ENCODE results near the gene DOCK7.
"Not testable (repeated sequence)": the region's sequence is repeated elsewhere in the genome, so short reads cannot be mapped to it uniquely, and the experiment has no call there.

DOCK7 gene

DNA sequence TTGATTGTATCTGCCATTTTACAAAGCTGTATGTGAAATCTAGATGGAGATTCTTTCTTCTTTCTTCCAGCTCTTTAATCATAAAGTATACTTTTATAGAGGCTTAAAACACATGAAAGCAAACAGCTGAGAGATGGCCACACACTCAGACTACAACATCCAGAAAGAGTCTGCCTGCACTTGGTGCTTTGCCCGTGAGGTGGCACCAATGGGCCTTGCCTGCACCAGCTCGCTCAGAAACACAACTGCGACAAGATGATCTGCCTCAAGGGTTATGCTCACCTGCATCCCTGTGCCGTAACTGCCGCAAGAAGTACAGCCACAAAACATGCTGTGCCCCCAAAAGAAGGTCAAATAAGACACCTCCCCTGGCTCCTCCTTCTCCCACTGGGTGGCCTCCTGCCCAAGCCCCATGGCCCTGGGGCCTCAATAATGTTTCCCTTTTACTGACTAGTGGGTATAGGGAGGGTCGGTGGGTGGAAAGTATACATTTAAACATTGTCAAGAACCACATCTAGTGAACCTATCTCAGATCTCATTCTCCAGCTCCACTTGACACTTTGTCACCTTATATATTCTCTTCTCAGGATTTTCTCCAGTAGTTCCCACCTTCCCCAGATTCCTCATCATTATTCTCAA lies 157.6 kb downstream of the DOCK7 start:
- DNase-seq (ENCODE audit: low read depth): no peak

DNA sequence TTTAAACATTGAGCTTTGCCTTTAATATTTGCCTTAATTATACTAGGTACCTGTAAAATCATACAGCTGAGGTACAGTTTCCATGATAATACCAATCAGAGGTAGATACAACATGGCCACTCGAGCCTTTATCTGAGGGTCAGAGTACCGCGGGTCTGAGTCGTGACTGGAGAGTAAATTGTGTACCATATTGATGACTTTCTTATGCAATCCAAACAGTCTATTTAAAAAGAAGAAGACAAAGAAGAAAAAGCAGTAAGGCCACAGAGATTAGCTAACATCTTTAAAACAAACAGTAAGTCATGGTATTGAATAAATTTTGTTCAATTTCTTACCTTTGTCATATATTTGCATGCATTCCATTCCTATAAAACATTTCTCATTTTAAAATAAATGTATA lies 159.0 kb downstream of the DOCK7 start:
- DNase-seq (ENCODE audit: low read depth): no peak

DNA sequence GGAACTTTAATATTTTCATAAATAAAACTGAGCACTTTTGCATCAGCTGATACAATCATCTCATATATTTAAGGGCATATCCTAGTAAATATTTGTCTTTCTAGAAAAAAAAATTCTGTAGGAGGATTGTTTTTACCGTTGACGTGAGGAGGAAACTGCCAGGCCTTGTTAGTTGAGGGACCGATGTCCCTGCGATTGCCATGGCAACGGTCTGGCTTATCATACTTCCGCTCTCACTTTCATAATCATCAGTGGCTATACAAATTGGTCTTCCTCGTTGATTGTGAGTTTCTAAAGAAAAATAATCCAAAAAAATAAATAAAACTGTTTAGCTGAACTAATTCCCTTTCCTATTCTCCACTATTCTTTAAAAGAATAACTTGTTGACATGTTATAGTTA lies 160.2 kb downstream of the DOCK7 start:
- no peak for DNase-seq (ENCODE audit: low read depth)

DNA sequence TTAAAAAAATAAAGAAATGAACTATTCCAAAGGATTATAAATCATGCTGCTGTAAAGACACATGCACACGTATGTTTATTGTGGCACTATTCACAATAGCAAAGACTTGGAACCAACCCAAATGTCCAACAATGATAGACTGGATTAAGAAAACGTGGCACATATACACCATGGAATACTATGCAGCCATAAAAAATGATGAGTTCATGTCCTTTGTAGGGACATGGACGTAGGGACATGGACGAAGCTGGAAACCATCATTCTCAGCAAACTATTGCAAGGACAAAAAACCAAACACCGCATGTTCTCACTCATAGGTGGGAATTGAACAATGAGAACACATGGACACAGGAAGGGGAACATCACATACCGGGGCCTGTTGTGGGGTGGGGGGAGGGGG lies 160.8 kb downstream of the DOCK7 start:
- not testable (repeated sequence) for DNase-seq (ENCODE audit: low read depth)

DNA sequence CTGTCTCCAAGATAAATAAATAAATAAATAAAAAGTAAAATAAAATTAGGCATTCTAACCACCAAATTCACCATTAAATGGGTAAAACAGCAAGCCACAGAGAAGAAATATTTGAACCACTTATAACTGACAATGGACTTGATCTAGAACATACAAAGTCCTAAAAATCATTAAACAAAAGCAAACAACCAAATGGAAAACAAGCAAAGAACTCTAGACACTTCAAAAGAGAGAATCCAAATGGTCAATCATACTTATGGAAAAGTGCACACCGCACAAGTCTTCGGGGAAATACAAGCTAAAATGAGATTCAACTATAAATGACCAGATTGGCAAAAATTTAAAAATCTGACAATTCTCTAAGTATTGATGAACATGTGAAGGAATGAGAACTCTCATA lies 164.3 kb downstream of the DOCK7 start:
- DNase-seq (ENCODE audit: low read depth): no peak

DNA sequence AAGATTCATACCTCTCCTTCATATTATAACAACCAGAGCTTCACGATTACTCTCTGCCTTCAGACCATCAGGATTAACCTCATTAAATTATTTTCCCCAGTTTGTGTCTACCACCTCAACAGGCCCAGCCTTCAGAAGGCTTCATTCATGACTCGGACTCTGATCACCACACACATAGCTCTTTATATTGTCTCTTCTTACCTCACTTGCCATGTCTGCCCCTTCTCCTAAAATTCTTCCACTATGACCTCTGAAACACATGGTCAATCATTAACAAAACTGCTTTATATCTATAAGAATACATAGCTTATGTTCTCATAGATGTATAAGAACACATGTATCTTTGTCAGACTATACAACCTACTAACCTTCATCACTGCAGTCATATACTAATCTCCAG lies 171.6 kb downstream of the DOCK7 start:
- DNase-seq (ENCODE audit: low read depth): no peak

DNA sequence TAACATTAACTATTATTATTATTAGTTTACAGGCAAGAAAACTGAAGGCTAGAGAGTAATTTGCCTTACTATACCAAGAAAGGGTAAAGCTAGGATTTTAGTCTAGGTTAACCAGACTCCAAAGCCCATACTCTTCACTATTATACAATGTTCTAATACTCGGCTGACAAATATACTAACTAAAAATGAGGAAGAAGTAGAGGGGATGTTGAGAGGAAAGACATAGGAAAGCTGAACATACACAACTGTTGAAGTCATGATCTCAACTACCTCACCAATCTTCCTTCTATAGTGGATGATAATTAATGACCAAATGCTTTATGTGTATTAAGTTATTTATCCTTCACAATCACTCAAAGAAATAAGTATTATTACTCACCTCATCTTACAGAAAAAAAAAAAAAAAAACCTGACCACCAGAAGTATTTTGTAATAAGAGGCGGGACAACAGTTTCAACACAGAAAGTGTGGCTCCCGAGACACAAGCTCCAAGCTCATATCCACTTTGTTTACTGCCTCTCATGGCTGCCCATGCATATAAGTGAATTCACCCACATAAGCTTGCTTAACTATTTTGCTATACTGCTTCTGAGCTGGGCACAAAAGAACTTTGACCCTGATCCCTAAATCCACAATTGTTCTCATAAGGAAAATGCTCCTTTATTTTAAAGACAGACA lies 173.3 kb downstream of the DOCK7 start:
- no peak for DNase-seq (ENCODE audit: low read depth)

DNA sequence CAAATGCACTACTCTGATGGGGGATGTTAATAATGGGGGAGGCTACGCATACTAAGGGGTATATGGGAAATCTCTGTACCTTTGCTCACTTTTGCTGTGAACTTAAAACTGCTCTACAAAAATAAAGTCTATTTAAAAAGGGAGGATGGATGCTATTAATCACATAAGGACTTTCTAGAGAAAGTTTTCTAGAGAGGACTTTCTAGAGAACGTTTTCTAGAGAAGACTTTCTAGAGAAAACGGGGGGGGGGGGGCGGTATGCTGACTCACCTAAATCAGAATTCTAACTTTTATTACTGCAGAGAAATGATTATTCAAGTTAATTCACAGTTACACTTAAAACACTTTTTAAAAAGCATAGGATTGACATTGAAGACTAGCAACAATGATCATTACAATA lies 175.2 kb downstream of the DOCK7 start:
- no peak for DNase-seq (ENCODE audit: low read depth)

DNA sequence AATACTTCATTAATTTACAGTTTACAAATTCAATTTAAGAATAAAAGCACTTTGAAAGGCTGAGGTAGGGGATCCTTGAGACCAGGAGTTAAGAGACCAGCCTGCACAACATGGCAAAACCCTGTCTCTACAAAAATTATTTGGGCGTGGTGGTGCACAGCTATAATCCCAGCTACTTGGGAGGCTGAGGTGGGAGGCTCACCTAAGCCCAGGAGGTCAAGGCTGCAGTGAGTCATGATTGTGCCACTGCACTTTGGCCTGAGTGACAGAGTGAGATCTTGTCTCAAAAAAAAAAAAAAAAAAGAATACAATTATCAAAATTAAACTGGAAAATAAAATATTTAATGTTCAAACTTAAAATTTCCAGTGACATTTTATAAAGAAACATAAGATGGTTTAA lies 179.2 kb downstream of the DOCK7 start:
- no peak for DNase-seq (ENCODE audit: low read depth)

DNA sequence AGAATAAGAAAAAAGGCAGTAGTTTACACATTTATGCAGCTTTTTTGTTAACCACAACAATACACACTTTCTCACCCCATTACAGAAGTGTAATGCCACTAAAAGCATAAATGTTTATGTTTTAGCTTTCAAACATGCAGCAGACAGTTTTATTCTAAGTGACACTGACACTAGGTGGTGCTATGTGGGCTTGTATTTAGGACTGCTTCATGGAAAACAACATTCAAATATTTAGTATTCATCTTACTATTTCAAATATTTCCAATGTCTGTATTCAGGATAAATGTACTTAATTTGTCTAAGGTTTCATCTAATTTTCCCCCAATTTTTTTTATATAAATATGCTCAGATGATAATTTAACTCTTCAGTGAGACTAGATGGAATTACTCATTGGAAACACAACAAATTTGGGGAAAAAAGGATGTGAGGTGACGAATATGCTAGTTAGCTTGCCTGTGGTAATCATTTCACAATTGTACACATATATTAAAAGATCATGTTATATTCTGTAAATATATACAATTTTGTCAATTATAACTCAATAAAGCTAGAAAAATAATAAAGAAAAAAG lies 179.9 kb downstream of the DOCK7 start:
- peak; percentile 20 for DNase-seq (ENCODE audit: low read depth)

DNA sequence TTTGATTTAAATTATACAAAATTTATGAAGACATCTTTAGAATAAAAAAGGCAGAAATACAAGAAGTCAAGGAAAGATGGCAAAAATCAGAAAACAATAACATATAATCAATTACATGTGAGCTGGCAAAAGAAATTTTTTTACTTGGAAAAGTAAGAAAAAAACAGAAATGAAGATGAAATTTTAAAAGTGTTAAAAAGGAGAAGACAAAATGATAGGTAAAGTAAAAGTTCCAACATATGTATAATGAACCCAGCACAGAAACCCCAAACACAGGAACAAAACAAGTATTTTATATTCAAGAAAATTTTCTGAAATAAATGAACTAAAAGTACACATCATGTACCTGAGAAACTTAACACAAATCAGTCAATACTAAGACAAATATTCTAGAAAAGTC lies 188.0 kb downstream of the DOCK7 start:
- DNase-seq (ENCODE audit: low read depth): no peak

DNA sequence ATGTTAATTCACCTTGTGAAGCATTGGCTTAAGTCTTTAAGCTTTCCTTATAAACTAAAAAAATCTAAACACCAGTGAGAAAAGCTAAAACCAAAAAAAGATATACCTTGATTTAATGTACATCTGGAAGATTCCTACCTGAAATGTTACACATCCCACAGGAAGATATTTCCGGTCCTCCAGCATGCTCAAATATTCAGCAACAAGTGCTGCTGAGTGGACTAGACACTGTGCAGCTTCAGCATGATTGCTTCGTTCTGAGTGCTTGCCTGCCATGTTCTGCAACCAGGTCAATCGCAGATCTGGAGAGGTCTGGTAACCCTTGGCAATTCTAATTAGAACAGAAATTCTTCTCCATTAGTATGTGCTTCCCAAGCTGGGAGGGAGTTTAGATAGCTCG lies 194.0 kb downstream of the DOCK7 start:
- DNase-seq (ENCODE audit: low read depth): no peak

DNA sequence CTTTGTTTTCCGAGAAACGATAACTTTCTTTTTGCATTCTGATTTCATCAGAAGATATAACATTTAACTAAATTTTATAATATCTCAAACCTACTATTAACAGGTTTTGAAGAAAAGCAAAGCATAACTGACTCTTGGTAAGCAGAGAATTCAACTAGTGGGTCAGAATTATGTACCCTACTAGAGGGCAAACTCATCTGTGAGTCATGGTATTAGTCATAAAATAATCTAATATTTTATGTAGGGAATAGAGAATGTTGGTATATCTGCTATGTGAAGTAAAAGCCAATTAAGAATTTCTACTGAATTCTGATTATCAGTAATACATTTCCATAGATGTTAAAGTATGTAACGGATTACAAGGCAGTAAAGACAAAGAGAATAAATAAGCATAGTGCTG lies 194.5 kb downstream of the DOCK7 start:
- no peak for DNase-seq (ENCODE audit: low read depth)

DNA sequence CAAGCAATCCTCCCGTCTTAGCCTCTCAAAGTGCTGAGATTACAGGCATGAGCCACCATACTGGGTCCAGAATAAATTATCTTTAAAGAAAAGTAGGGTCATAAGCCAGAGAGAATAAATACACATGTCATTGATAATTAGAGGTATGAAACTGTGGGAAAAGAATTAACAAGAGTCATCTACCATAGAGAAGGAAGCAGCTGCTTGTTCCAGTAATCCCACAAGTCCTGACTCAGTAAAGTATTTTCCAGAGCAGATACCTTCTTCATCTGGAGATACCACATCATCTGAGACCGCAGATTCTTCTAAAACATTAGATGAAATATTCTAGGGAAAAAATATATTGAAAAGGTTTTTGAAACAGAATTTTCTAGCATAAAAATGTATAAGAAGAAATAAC lies 195.7 kb downstream of the DOCK7 start:
- no peak for DNase-seq (ENCODE audit: low read depth)

DNA sequence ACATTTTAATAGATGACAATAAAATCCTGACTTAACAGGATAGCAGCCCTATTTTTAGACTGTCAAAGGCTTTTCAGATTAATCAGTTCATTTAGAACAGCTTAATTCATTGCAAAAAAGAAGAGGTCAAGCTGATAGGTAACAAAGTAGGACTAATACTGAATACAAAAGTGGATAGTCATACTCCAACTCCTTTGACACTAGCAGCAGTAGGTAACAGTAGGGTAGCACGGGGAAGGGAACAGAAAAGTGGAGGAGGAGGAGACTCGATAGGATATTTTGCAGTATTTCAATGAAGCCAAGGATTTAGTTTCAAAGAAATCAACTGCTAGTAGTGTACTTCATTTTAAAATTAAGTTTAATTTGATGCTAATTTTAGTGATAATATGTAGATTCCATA lies 200.2 kb downstream of the DOCK7 start:
- no peak for DNase-seq (ENCODE audit: low read depth)

DNA sequence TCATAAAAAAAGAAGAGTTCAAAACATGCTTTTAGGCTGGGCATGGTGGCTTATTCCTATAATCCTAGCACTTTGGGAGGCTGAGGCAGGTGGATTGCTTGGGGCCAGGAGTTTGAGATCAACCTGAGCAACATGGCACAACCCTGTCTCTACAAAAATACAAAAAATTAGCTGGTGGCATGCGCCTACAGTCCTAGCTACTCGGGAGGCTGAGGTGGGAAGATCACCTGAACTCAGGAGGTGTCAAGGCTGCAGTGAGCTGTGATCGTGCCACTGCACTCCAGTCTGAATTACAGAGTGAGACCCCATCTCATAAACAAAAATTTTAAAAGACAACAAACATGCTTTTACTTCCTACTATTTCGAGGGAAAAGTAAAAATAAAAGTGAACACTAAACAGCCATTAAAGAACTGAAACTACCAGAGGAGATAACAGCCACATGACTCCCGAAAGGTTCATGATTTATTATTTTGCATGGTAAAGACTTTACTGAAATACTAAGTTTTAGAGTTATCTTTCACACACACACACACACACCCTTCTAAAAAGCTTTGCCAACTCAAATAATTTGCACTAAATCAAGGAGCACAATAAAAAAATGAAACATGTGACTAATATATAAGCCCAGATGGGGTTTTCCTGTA lies 203.2 kb downstream of the DOCK7 start:
- no peak for DNase-seq (ENCODE audit: low read depth)

DNA sequence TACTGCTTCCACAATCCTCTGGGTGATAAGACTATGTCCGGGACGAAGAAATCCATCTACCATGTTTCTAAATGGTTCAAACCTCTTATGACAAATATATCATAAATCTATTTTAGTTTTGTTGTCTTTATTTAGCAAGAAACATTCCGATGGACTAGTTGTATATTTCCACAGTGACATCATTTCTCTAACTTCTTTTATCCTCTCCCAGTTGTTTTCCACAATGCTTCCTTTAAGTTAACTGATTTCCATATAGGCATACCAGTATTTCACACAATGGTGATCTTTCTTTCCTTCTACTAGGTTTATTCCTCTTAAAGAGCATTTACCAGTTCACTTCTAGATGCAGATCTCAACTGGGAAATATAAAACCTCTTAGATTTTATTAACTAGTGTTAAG lies 206.5 kb downstream of the DOCK7 start:
- no peak for DNase-seq (ENCODE audit: low read depth)

DNA sequence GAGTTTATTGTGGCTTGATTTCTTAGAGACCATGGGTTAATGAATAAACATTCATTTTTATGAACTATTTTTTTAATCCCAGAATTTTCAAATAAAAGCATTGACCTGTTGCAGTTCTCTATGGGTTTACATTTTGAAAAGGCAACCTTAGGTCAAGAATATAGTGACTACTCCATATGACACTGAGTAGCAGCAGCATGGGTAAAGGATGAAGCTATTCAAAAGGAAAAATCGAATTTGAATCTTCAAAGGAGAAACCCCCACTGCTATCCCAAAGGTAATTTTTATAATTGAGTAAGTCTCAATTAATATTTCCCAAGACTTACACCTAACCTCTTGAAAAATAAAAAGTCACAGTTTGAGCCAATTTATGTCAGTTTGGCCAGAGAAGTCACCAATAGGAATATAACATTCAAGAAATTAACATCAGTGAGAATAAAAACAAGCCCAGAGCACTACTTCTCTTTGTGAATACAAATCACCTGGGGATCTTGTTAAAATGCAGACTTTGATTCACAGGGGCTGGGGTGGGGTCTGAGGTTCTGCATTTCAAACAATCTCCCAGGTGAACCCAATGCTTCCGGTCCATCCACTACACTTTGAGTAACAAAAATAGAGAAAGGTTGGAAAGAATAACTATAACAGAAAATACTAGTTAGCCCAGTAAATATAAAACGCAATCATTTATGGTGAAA lies 211.5 kb downstream of the DOCK7 start:
- DNase-seq (ENCODE audit: low read depth): no peak

DNA sequence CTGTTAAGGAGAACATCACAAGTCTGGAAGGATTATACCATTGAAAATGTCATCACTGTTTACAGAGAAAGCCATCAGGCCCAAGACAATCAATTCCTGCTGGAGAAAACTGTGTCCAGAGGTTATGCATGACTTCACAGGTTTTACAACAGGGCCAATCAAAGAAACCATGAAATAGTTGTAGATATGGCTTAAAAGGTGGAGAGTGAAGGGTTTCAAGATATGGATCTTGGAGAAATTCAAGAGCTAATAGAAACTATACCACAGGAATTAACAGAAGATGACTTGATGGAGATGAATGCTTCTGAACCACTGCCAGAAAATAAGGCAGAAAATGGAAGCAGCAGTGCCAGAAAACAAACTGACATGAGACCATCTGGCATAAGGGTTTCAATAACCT lies 221.1 kb downstream of the DOCK7 start:
- DNase-seq (ENCODE audit: low read depth): no peak

DNA sequence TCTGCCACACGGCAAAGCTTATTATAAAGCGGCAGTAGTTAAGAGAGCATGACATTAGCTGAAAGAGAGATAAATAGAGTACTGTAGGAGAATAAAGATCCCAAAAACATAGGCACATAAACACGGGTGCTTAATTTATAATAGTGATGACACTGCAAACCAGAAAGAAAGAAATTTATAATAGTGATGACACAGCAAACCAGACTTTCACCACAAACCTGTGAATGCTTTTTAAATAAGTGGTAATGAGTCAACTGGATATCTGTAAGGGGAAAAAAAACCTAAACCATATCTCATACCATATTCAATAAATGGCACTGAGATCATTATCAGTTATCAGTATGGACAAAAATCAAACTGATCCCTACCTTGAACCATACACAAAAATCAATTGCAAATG lies 225.8 kb downstream of the DOCK7 start:
- no peak for DNase-seq (ENCODE audit: low read depth)

DNA sequence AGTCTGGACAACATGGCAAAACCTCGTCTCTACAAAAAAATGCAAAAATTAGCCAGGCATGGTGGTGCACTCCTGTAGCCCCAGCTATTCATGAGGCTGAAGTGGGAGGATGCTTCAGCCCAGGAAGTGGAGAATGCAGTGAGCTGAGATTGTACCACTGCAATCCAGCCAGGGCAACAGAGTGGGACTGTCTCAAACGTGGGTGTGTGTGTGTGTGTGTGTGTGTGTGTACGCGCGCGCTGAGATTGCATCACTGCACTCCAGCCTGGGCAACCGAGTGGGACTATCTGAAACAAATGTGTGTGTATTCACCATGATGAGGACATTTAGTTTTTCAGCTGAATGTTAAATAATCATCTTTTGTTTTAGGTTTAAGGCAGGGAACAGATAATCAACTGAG lies 230.2 kb downstream of the DOCK7 start:
- DNase-seq (ENCODE audit: low read depth): no peak

DNA sequence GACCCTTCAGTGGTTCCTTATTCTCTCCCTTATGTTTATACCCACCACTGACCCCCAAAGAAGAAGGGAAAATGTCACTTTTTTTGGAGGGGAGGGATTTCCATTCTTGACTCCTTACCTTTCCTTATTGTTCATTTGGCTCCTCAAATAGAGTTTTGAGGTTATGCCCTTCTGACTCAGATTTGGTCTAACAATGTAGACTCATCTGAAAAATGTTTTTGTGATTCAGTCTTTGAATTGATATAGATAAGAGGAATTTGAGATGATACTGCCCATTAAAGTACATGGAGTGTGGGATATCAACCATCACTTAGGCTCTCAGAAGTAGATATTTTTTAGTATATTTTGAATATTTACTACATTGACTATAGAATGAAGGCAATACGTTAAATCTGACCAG lies 235.2 kb downstream of the DOCK7 start:
- peak; percentile 58 for DNase-seq (ENCODE audit: low read depth)

DNA sequence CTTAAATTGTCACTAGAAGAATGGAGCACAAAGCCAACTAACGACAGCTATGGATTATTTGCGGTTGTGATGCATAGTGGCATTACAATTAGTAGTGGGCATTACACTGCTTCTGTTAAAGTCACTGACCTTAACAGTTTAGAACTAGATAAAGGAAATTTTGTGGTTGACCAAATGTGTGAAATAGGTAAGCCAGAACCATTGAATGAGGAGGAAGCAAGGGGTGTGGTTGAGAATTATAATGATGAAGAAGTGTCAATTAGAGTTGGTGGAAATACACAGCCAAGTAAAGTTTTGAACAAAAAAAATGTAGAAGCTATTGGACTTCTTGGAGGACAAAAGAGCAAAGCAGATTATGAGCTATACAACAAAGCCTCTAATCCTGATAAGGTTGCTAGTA lies 237.9 kb downstream of the DOCK7 start:
- DNase-seq (ENCODE audit: low read depth): no peak

Measured in HS-5 (cell line).